AG09309 (cell line): ENCODE data around the gene DNAAF6.
"Not testable (repeated sequence)": the region's sequence is repeated elsewhere in the genome, so short reads cannot be mapped to it uniquely, and the experiment has no call there.

Experiments used
- DNase-seq: peaks from one replicate; pipeline ENCODE4 v3.0.0-alpha.2; 2010; ENCODE audit warnings: low read depth
- H3K4me3 ChIP-seq: 2 replicates; pipeline ENCODE4 v1.5.1; 2011; ENCODE audit warnings: mild to moderate bottlenecking, low read depth, low read length, moderate library complexity; ENCODE audit not compliant: control insufficient read depth
- CTCF ChIP-seq: IDR thresholded peaks from 2 replicates; pipeline ENCODE4 v1.5.1; 2011; ENCODE audit warnings: mild to moderate bottlenecking, low read depth, low read length, inconsistent platforms; ENCODE audit not compliant: insufficient read depth, control insufficient read depth; ENCODE audit errors: missing control alignments

The DNAAF6 gene

GRCh38 chrX:107197319-107197718 lies 9.1 kb upstream of the DNAAF6 start:
- no peak for TF ChIP-seq CTCF
- no peak overlapping the region for H3K4me3 ChIP-seq
- no peak for DNase-seq

- H3K4me3 ChIP-seq, DNase-seq: not testable (repeated sequence)
These were observed 8.3 kb upstream of the DNAAF6 start for GRCh38 chrX:107198074-107198473.

GRCh38 chrX:107199491-107199890 lies 6.9 kb upstream of the DNAAF6 start:
- TF ChIP-seq CTCF, result no peak
- DNase-seq, result no peak
- no peak overlapping the region for H3K4me3 ChIP-seq

GRCh38 chrX:107204068-107204605 lies 2.3 kb upstream of the DNAAF6 start:
- no peak for TF ChIP-seq CTCF
- DNase-seq, result no peak
- no peak overlapping the region for H3K4me3 ChIP-seq

GRCh38 chrX:107206697-107207065 lies 270 bp downstream of the DNAAF6 start:
- DNase-seq, result no peak
- no peak overlapping the region for H3K4me3 ChIP-seq
- no peak for TF ChIP-seq CTCF

GRCh38 chrX:107207089-107207488 lies 678 bp downstream of the DNAAF6 start:
- H3K4me3 ChIP-seq, result no peak overlapping the region
- no peak for TF ChIP-seq CTCF
- no peak for DNase-seq

- no peak for DNase-seq
- no peak for TF ChIP-seq CTCF
- H3K4me3 ChIP-seq, result no peak overlapping the region
These were observed 1.5 kb downstream of the DNAAF6 start for GRCh38 chrX:107207943-107208342.

- no peak overlapping the region for H3K4me3 ChIP-seq
- TF ChIP-seq CTCF, result no peak
- DNase-seq, result no peak
These were observed 7.1 kb downstream of the DNAAF6 start for GRCh38 chrX:107213477-107213876.
